SK-N-SH (cell line): ENCODE measurements around the gene CHKB. TPM values are rescaled to one million over a fixed set of nuclear protein-coding genes. Genes with fewer than 3 reads are reported as not detected.

Source experiments
- CTCF ChIA-PET: fragments of 300-600, 350-600 bp; formaldehyde crosslinking; extraction: SDS; loops from one replicate; lab custom pipeline; 2021; lab: Yijun Ruan, JAX
- POLR2A ChIA-PET: fragments of 350-600 bp; sonication (Branson Sonifier 250); formaldehyde crosslinking; extraction: SDS; loops from one replicate; lab custom pipeline; 2020; ENCODE audit warnings: antibody characterized with exemption, inconsistent platforms; lab: Yijun Ruan, JAX
- DNase-seq: peaks from one replicate; pipeline ENCODE4 v3.0.0; 2012
- H2AFZ ChIP-seq: fragments of 200-600 bp; sonication (generic); 2 replicates; pipeline ENCODE4 v1.8.1; 2016; ENCODE audit warnings: antibody characterized with exemption, mild to moderate bottlenecking, low read depth
- H3F3A ChIP-seq: fragments of 200-600 bp; sonication (generic); replicated peaks from 2 replicates; pipeline ENCODE3; 2016; ENCODE audit warnings: antibody characterized with exemption, mild to moderate bottlenecking; ENCODE audit not compliant: insufficient read depth
- H3K27ac ChIP-seq, 2 experiments: fragments of 200-500 bp in 1 of 2; fragments of 200-600 bp in 1 of 2; sonication (Bioruptor generic) in 1 of 2; sonication (generic), shearing (Covaris generic) in 1 of 2; 2 replicates each; pipeline versions ENCODE4 v1.5.1 to v1.6.1; 2014 to 2016; ENCODE audit warnings: low read depth in 2 of 2, inconsistent platforms in 1 of 2, low read length in 1 of 2, mild to moderate bottlenecking in 1 of 2, mixed read lengths in 1 of 2
- H3K27me3 ChIP-seq: fragments of 200-600 bp; sonication (generic), shearing (Covaris generic); 2 replicates; pipeline ENCODE4 v1.6.1; 2016; ENCODE audit warnings: mixed run types; ENCODE audit not compliant: insufficient read depth
- H3K36me3 ChIP-seq, 2 experiments: fragments of 200-500 bp in 1 of 2; fragments of 200-600 bp in 1 of 2; sonication (Bioruptor generic) in 1 of 2; sonication (generic) in 1 of 2; replicated peaks in 1 of 2; 2 replicates each; pipeline versions ENCODE3 to v1.5.1; 2014 to 2016; ENCODE audit warnings: low read length in 1 of 2, mild to moderate bottlenecking in 1 of 2; ENCODE audit not compliant: insufficient read depth in 2 of 2, control insufficient read depth in 1 of 2
- H3K4me1 ChIP-seq, 2 experiments: fragments of 200-500 bp in 1 of 2; fragments of 200-600 bp in 1 of 2; sonication (Bioruptor generic) in 1 of 2; sonication (generic), shearing (Covaris generic) in 1 of 2; 2 replicates each; pipeline versions ENCODE4 v1.5.1 to v1.6.1; 2014 to 2016; ENCODE audit warnings: low read depth in 1 of 2, low read length in 1 of 2, mixed run types in 1 of 2; ENCODE audit not compliant: insufficient read depth in 2 of 2, control insufficient read depth in 1 of 2
- H3K4me2 ChIP-seq: fragments of 200-600 bp; sonication (generic), shearing (Covaris generic); 2 replicates; pipeline ENCODE4 v1.6.1; 2017; ENCODE audit warnings: mixed run types
- H3K4me3 ChIP-seq, 2 experiments: fragments of 200-500 bp in 1 of 2; fragments of 200-600 bp in 1 of 2; sonication (Bioruptor generic) in 1 of 2; sonication (generic), shearing (Covaris generic) in 1 of 2; 2 replicates each; pipeline versions ENCODE4 v1.5.1 to v1.8.1; 2014 to 2016; ENCODE audit warnings: low read depth in 2 of 2, inconsistent platforms in 1 of 2, low read length in 1 of 2, mild to moderate bottlenecking in 1 of 2, mixed read lengths in 1 of 2, moderate library complexity in 1 of 2
- H3K79me2 ChIP-seq: fragments of 200-600 bp; sonication (generic); 2 replicates; pipeline ENCODE4 v1.8.1; 2017; ENCODE audit warnings: mild to moderate bottlenecking; ENCODE audit not compliant: insufficient read depth
- H3K9ac ChIP-seq: fragments of 200-600 bp; sonication (generic); 2 replicates; pipeline ENCODE4 v1.6.1; 2017; ENCODE audit warnings: mixed run types
- H3K9me2 ChIP-seq: fragments of 200-600 bp; sonication (generic); 2 replicates; pipeline ENCODE4 v1.6.1; 2017; ENCODE audit warnings: mixed run types
- H3K9me3 ChIP-seq: fragments of 200-600 bp; sonication (generic); 2 replicates; pipeline ENCODE4 v1.6.1; 2017; ENCODE audit warnings: mixed run types, mild to moderate bottlenecking, moderate library complexity
- H4K20me1 ChIP-seq: fragments of 200-600 bp; sonication (generic); 2 replicates; pipeline ENCODE4 v1.6.1; 2017; ENCODE audit warnings: mild to moderate bottlenecking, mixed run types; ENCODE audit not compliant: insufficient read depth
- EP300 ChIP-seq, 2 experiments: IDR thresholded peaks; 2 replicates each; pipeline versions ENCODE4 v1.4.0 to v1.6.1; 2012; ENCODE audit warnings: borderline replicate concordance in 1 of 2, low read depth in 1 of 2, low read length in 1 of 2
- FOSL2 ChIP-seq: IDR thresholded peaks from 2 replicates; pipeline ENCODE4 v1.4.0; 2012; ENCODE audit warnings: low read depth, mild to moderate bottlenecking, moderate library complexity, borderline replicate concordance
- NRF1 ChIP-seq: IDR thresholded peaks from 2 replicates; pipeline ENCODE4 v1.6.1; 2012; ENCODE audit warnings: low read depth, mild to moderate bottlenecking, low read length
- RAD21 ChIP-seq: IDR thresholded peaks from 2 replicates; pipeline ENCODE4 v1.6.1; 2012; ENCODE audit warnings: mild to moderate bottlenecking, low read length
- YY1 ChIP-seq: IDR thresholded peaks from 2 replicates; pipeline ENCODE4 v1.4.0; 2012; ENCODE audit warnings: low read depth, mild to moderate bottlenecking
- WGBS: methylation state at CpG from one replicate; pipeline ENCODE4 v1.1.6; 2017; ENCODE audit warnings: low lambda C conversion rate; 5-methylcytosine and 5-hydroxymethylcytosine counted together
- polyA plus RNA-seq, 3 experiments: library from polyadenylated mRNA; depleted of rRNA; stranded (reverse); fragments of >200 nt; gene quantifications; 2 replicates each; pipeline ENCODE4 v1.2.3, GENCODE V29; 2012
- TF ChIP-seq, protein P1 (sequence below): IDR thresholded peaks from 2 replicates; pipeline ENCODE4 v1.4.0; 2012; ENCODE audit warnings: low read depth, borderline replicate concordance
- TF ChIP-seq, protein P2 (sequence below): fragments of 200-600 bp; sonication (generic); IDR thresholded peaks from 2 replicates; pipeline ENCODE4 v1.6.1; 2017; ENCODE audit warnings: antibody characterized with exemption, mild to moderate bottlenecking, moderate library complexity

CHKB gene
- polyA plus RNA-seq, 1 of the 3 experiments (the other 2 are of a cell fraction) = 39.6 TPM

DNA sequence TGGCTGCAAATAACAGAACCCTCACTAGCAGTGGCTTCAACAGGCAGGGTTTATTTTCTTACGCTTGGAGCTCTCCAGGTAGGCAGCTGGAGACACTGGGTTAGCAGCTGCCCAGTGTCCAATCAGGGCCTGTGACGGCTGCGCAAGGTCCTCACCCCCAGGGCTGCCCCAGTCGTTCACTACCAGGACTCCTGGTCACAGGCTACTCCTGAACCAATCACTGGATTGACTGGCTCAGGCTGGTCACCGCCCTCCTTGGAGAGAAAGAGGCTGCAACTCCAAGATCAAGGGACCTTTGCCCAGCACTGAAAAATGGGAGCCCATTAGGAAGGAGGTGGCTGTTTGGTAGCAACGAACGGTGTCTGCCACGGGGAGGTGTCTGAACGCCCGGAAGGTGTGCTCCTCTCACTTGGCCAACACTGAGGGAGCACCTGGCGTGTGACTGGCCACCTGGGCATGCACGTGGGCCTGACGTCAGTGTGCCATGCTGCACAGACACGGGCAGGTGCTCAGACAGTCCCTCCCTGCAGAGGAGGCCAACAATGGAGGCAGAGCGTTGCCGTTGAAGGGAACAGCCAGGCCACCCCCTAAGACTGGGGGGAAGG lies 40.2 kb upstream of the CHKB start (continued):
- TF ChIP-seq, protein P1, sequence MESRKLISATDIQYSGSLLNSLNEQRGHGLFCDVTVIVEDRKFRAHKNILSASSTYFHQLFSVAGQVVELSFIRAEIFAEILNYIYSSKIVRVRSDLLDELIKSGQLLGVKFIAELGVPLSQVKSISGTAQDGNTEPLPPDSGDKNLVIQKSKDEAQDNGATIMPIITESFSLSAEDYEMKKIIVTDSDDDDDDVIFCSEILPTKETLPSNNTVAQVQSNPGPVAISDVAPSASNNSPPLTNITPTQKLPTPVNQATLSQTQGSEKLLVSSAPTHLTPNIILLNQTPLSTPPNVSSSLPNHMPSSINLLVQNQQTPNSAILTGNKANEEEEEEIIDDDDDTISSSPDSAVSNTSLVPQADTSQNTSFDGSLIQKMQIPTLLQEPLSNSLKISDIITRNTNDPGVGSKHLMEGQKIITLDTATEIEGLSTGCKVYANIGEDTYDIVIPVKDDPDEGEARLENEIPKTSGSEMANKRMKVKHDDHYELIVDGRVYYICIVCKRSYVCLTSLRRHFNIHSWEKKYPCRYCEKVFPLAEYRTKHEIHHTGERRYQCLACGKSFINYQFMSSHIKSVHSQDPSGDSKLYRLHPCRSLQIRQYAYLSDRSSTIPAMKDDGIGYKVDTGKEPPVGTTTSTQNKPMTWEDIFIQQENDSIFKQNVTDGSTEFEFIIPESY = no peak
- TF ChIP-seq NRF1 (no peak), EP300 (IDR thresholded peaks at IDR 0.05; ENCODE audit: borderline replicate concordance in 1 of 2, low read depth in 1 of 2, low read length in 1 of 2) (no peak), YY1 (no peak), FOSL2 (no peak)

DNA sequence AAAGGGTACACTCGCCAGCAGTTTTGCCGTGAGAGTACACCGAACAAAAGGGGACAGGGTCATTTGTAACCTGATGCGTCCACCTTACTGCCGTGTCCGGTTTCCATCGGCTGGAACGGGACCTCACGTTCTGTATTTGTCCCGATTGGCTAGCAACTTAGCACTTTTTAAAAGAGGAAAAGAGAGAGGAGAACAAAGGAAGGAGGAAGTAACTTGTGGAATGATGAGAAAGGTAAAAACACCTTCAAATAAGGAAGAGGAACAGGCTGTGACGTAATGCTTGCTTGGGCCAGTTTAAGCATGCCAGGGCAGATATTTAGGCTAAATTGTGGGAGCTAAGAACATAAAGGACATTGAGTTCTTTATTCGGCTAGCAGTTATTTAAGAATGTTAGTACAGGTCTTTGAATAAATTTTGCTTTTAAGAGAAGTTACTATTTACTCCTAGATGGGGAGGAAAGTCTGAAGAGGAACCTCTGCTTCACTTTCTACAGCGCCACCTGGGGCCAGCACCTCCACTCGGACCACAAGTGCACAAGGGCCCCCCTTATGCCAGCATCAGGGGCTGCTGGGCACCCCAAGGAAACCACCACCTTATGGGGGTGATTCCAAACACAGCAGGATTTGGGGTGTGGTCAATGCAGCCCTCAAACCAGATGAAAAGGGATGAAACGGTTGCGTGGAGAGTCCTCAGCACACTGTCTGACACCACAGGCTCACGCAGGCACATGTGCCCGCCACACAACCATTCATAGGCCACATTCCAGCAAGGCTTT lies 39.5 kb upstream of the CHKB start:
- CTCF ChIA-PET = interaction anchor here (1.2 to 2.9 kb wide), 14 partner anchors 7 to 389 kb away, joined by 3 to 22 read pairs (median 6); partner anchors contain the start of genes SCO2 and SYCE3
- 41% methylated on average over 18 of the region's 18 CpGs for WGBS

More for the DNA sequence above, 39.5 kb upstream of the CHKB start:
- POLR2A ChIA-PET = interaction anchor here (1.6 kb wide), 1 partner anchor 96 kb away, joined by 6 read pairs; the partner anchor contains the start of gene SCO2
- peak; percentile 16 for DNase-seq
- no peaks in the 10 kb centered on the region for H3K9me2 ChIP-seq
- H3K36me3 ChIP-seq = peaks cover 0 to 6% of the 10 kb centered on the region in 2 experiments
- H3K4me1 ChIP-seq = peaks cover 0 to 22% of the 10 kb centered on the region in 2 experiments; a peak in 2 of 4 replicates
- H3K27ac ChIP-seq = no peak overlapping the region
- H4K20me1 ChIP-seq = no peaks in the 10 kb centered on the region
- H2AFZ ChIP-seq = no peak overlapping the region
- H3K27me3 ChIP-seq = no peaks in the 10 kb centered on the region
- TF ChIP-seq, protein P2, sequence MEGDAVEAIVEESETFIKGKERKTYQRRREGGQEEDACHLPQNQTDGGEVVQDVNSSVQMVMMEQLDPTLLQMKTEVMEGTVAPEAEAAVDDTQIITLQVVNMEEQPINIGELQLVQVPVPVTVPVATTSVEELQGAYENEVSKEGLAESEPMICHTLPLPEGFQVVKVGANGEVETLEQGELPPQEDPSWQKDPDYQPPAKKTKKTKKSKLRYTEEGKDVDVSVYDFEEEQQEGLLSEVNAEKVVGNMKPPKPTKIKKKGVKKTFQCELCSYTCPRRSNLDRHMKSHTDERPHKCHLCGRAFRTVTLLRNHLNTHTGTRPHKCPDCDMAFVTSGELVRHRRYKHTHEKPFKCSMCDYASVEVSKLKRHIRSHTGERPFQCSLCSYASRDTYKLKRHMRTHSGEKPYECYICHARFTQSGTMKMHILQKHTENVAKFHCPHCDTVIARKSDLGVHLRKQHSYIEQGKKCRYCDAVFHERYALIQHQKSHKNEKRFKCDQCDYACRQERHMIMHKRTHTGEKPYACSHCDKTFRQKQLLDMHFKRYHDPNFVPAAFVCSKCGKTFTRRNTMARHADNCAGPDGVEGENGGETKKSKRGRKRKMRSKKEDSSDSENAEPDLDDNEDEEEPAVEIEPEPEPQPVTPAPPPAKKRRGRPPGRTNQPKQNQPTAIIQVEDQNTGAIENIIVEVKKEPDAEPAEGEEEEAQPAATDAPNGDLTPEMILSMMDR = peak; percentile 40
- no peak for TF ChIP-seq RAD21
- TF ChIP-seq, protein P1 = no peak
- TF ChIP-seq, all 33 proteins: peak for 1
- peaks cover 4% of the 10 kb centered on the region; the same call in 1 of the 2 replicates for H3K79me2 ChIP-seq
- H3K9ac ChIP-seq = no peak overlapping the region
- H3F3A ChIP-seq = peaks cover 5% of the 10 kb centered on the region
- no peaks in the 10 kb centered on the region for H3K9me3 ChIP-seq
- peak overlapping the region; percentile 79 for H3K4me2 ChIP-seq
- peak overlapping the region; percentile 12 to 61; a peak in 2 of 4 replicates for H3K4me3 ChIP-seq
